ENCODE data around the gene MNS1. TPM values are rescaled to one million over a fixed set of nuclear protein-coding genes. Genes with fewer than 3 reads are reported as not detected.

The MNS1 gene
- total and polyA plus RNA-seq, 2 donors (not counting 1 experiment from before 2014, with no cell fraction given), result not detected

- H2AFZ ChIP-seq (ENCODE audit: insufficient read depth, low read depth, low read length, poor library complexity, severe bottlenecking), result no peak overlapping the region
- TF ChIP-seq CTCF (IDR thresholded peaks at IDR 0.05), result no peak
- no peak for TF ChIP-seq EZH2 (IDR thresholded peaks at IDR 0.05; ENCODE audit: borderline replicate concordance, insufficient read depth, low read depth, low read length, poor library complexity, severe bottlenecking)
- intact Hi-C loops (cut with micrococcal nuclease), result no loop called here
- Mint-ChIP-seq H3K27ac (no peak overlapping the region), H3K27me3 (no peaks in the 10 kb centered on the region), H3K4me3 (no peak overlapping the region), H3K4me1 (no peaks in the 10 kb centered on the region), H3K9me3 (ENCODE audit: insufficient read depth) (no peaks in the 10 kb centered on the region)
- H3K4me2 ChIP-seq (replicated peaks; ENCODE audit: low read depth, low read length, poor library complexity, severe bottlenecking), result no peak overlapping the region
- no peak overlapping the region for H3K9ac ChIP-seq (ENCODE audit: low read length)
- H3K4me1 ChIP-seq (ENCODE audit: control insufficient read depth in 2 of 2, insufficient read depth in 2 of 2, low read length in 2 of 2), result no peaks in the 10 kb centered on the region
- no peak overlapping the region for H3K27ac ChIP-seq (ENCODE audit: low read length in 2 of 2)
- DNase-seq, result no peak
- H3K4me3 ChIP-seq (ENCODE audit: control extremely low read depth in 1 of 5, extremely low read depth in 1 of 5, insufficient read depth in 1 of 5, low read depth in 2 of 5, low read length in 4 of 5), result no peak overlapping the region
- H3K9me3 ChIP-seq (ENCODE audit: control extremely low read depth in 1 of 3, control insufficient read depth in 2 of 3, insufficient read depth in 1 of 3, low read length in 2 of 3), result peaks cover 0 to 3% (median 0%) of the 10 kb centered on the region in 3 donors
- no peaks in the 10 kb centered on the region for H3K36me3 ChIP-seq (replicated peaks in 1 of 2; ENCODE audit: control extremely low read depth in 1 of 2, control insufficient read depth in 1 of 2, extremely low read depth in 1 of 2, insufficient read depth in 2 of 2, low read length in 1 of 2)
- no CpG with 5 or more reads among the region's 1 CpG for WGBS (ENCODE audit: insufficient coverage)
- H4K20me1 ChIP-seq (ENCODE audit: control insufficient read depth, insufficient read depth, low read length, poor library complexity, severe bottlenecking), result no peaks in the 10 kb centered on the region
- POLR2A ChIA-PET, result no interaction called here
- no peaks in the 10 kb centered on the region for H3K79me2 ChIP-seq (ENCODE audit: control insufficient read depth, insufficient read depth, low read length)
- no peaks in the 10 kb centered on the region for H3K27me3 ChIP-seq (replicated peaks in 1 of 4; ENCODE audit: control extremely low read depth in 1 of 4, control insufficient read depth in 3 of 4, insufficient read depth in 4 of 4, low read length in 3 of 4)
- ATAC-seq (ENCODE audit: low read depth), result no peak
- CTCF ChIA-PET, result no interaction called here
Measured at GRCh38 chr15:56393277-56393676, 71.7 kb downstream of the MNS1 start.

GRCh38 chr15:56390739-56391267 lies 74.1 kb downstream of the MNS1 start:
- no peaks in the 10 kb centered on the region for H3K4me1 Mint-ChIP-seq
- Histone ChIP-seq H3K4me1 (ENCODE audit: control insufficient read depth in 2 of 2, insufficient read depth in 2 of 2, low read length in 2 of 2) (no peaks in the 10 kb centered on the region), H3K27ac (ENCODE audit: low read length in 2 of 2) (no peak overlapping the region), H2AFZ (ENCODE audit: insufficient read depth, low read depth, low read length, poor library complexity, severe bottlenecking) (no peak overlapping the region), H4K20me1 (ENCODE audit: control insufficient read depth, insufficient read depth, low read length, poor library complexity, severe bottlenecking) (no peaks in the 10 kb centered on the region), H3K36me3 (replicated peaks in 1 of 2; ENCODE audit: control extremely low read depth in 1 of 2, control insufficient read depth in 1 of 2, extremely low read depth in 1 of 2, insufficient read depth in 2 of 2, low read length in 1 of 2) (no peaks in the 10 kb centered on the region), H3K4me2 (replicated peaks; ENCODE audit: low read depth, low read length, poor library complexity, severe bottlenecking) (no peak overlapping the region), H3K4me3 (ENCODE audit: control extremely low read depth in 1 of 5, extremely low read depth in 1 of 5, insufficient read depth in 1 of 5, low read depth in 2 of 5, low read length in 4 of 5) (no peak overlapping the region), H3K9me3 (ENCODE audit: control extremely low read depth in 1 of 3, control insufficient read depth in 2 of 3, insufficient read depth in 1 of 3, low read length in 2 of 3) (no peaks in the 10 kb centered on the region), H3K9ac (ENCODE audit: low read length) (no peak overlapping the region), H3K27me3 (replicated peaks in 1 of 4; ENCODE audit: control extremely low read depth in 1 of 4, control insufficient read depth in 3 of 4, insufficient read depth in 4 of 4, low read length in 3 of 4) (no peaks in the 10 kb centered on the region), H3K79me2 (ENCODE audit: control insufficient read depth, insufficient read depth, low read length) (no peaks in the 10 kb centered on the region)
- H3K27ac Mint-ChIP-seq, result no peak overlapping the region
- no peak overlapping the region for H3K4me3 Mint-ChIP-seq
- no peak for DNase-seq
- no CpG with 5 or more reads among the region's 2 CpGs for WGBS (ENCODE audit: insufficient coverage)
- intact Hi-C loops (cut with micrococcal nuclease), result no loop called here
- ATAC-seq (ENCODE audit: low read depth), result no peak
- POLR2A ChIA-PET, result no interaction called here
- TF ChIP-seq EZH2 (IDR thresholded peaks at IDR 0.05; ENCODE audit: borderline replicate concordance, insufficient read depth, low read depth, low read length, poor library complexity, severe bottlenecking) (no peak), CTCF (IDR thresholded peaks at IDR 0.05) (no peak)
- no peaks in the 10 kb centered on the region for H3K27me3 Mint-ChIP-seq
- CTCF ChIA-PET, result no interaction called here
- H3K9me3 Mint-ChIP-seq (ENCODE audit: insufficient read depth), result no peaks in the 10 kb centered on the region

All from B cell (primary cell).